ENCODE measurements around the gene TMEM202.
"Not testable (repeated sequence)": the region's sequence is repeated elsewhere in the genome, so short reads cannot be mapped to it uniquely, and the experiment has no call there.

TMEM202 gene
- total RNA-seq = 0 to 0.05 (median 0) reads per million in 18 experiments

GRCh38 chr15:72397796-72398588 is at the start of gene TMEM202:
Gene TMEM202, plus strand, starts transcription at chr15:72398305. Its CDS starts 22 bp downstream, at chr15:72398327.
- DNase-seq = peak; percentile 9 to 25

- DNase-seq = no peak
Observed at GRCh38 chr15:72353266-72353665, 44.8 kb upstream of the TMEM202 start.

- no peak for DNase-seq
Observed at GRCh38 chr15:72354496-72354895, 43.6 kb upstream of the TMEM202 start.

GRCh38 chr15:72358121-72358520 is 40.0 kb upstream of the TMEM202 start:
- DNase-seq = no peak

GRCh38 chr15:72358650-72359171 is 39.4 kb upstream of the TMEM202 start:
- DNase-seq = peak; percentile 89 to 98

GRCh38 chr15:72361176-72361575 is 36.9 kb upstream of the TMEM202 start:
- DNase-seq = no peak

GRCh38 chr15:72365844-72366243 is 32.3 kb upstream of the TMEM202 start:
- DNase-seq = peak; percentile 69 to 80

GRCh38 chr15:72368325-72368724 is 29.8 kb upstream of the TMEM202 start:
- peak; percentile 49 to 63 for DNase-seq

GRCh38 chr15:72368899-72369298 is 29.2 kb upstream of the TMEM202 start:
- DNase-seq = peak; percentile 87 to 93

- peak; percentile 73 to 84 for DNase-seq
Observed at GRCh38 chr15:72369964-72370363, 28.1 kb upstream of the TMEM202 start.

GRCh38 chr15:72372361-72372760 is 25.7 kb upstream of the TMEM202 start:
- peak in 1 of 2 donors; percentile 44 for DNase-seq

GRCh38 chr15:72375501-72375845 is 22.6 kb upstream of the TMEM202 start:
- DNase-seq = peak; percentile 55 to 66

GRCh38 chr15:72375846-72376581 is 22.1 kb upstream of the TMEM202 start, which contains the start of gene HEXA:
Gene HEXA, minus strand, starts transcription at chr15:72376014. Its CDS starts 42 bp downstream, at chr15:72375972.
- peak; percentile 84 for DNase-seq

GRCh38 chr15:72377331-72377730 is 20.8 kb upstream of the TMEM202 start:
- no peak for DNase-seq

- DNase-seq = not testable (repeated sequence)
Observed at GRCh38 chr15:72379106-72379505, 19.0 kb upstream of the TMEM202 start.

GRCh38 chr15:72379856-72380430 is 18.2 kb upstream of the TMEM202 start:
- DNase-seq = no peak

- no peak for DNase-seq
Observed at GRCh38 chr15:72380743-72381142, 17.4 kb upstream of the TMEM202 start.

- DNase-seq = peak in 1 of 2 donors; percentile 15
Observed at GRCh38 chr15:72382146-72382545, 16.0 kb upstream of the TMEM202 start.

GRCh38 chr15:72387741-72388140 is 10.4 kb upstream of the TMEM202 start:
- no peak for DNase-seq

GRCh38 chr15:72389231-72389630 is 8.9 kb upstream of the TMEM202 start:
- no peak for DNase-seq

- not testable (repeated sequence) for DNase-seq
Observed at GRCh38 chr15:72396331-72396730, 1.8 kb upstream of the TMEM202 start.

GRCh38 chr15:72398648-72399047 is 543 bp downstream of the TMEM202 start:
- no peak for DNase-seq

GRCh38 chr15:72402726-72403125 is 4.6 kb downstream of the TMEM202 start:
- no peak for DNase-seq

Measured in inflammatory macrophage (primary cell).